ENCODE data around the gene MTRR. TPM values are rescaled to one million over a fixed set of nuclear protein-coding genes. Genes with fewer than 3 reads are reported as not detected.
A peak's percentile ranks its signal among the peaks of the same experiment; 100 is the strongest.

Gene MTRR
- total and polyA plus RNA-seq, 12 donors: 11.8 to 39.6 (median 29.4) TPM

DNA sequence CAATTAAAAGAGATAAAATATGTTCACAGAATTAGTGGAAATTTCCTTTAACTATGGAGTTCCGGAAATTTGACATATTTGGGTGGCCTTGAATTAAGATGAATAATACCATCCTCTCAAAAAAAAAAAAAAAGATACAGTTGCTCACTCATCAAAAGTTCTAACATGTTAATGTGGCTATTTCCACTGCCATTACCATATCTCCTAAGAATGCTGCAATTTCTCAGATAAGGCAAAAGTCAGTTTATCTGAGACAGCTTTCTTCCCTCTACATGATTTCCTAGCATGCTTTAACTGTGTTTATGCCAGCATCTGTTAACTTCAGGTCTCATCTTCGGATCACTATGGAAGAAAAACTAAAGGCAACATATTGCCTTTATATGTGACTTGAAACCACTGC is 2.8 kb upstream of the MTRR start:
- intact Hi-C loops (cut with DNase I): no loop called here
- H3K36me3 ChIP-seq: peaks cover 0 to 55% (median 14%) of the 10 kb centered on the region in 9 donors

DNA sequence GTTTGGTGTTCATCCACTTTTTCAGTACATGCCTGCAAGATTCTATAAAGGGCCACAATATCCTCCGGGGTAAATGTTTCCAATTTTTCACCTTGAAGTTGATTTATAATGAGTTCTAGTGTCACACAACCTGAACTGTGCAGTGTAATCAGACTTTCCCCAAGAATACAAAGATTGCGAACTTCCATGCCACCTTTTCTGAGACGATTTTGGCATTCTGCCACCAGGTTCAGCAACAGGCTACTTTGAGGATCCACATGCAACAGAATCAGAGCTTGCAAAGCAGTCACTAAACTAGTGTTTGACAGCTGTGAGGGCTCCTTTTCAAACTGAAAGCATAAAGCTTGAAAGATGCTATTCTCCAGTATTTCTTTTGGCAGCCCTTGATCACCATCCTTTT is 1.7 kb upstream of the MTRR start:
- Histone ChIP-seq H3K27ac (no peak overlapping the region), H3K4me3 (no peak overlapping the region)
- intact Hi-C loops (cut with DNase I): no loop called here

More for the DNA sequence above, 2.8 kb upstream of the MTRR start:
- no peaks in the 10 kb centered on the region for H3K9me3 ChIP-seq
- H3K27ac ChIP-seq: no peak overlapping the region
- no peaks in the 10 kb centered on the region for H3K27me3 ChIP-seq
- H3K4me3 ChIP-seq: no peak overlapping the region
- H3K4me1 ChIP-seq: peaks cover 2 to 38% (median 28%) of the 10 kb centered on the region in 9 donors
- no peak for DNase-seq
- TF ChIP-seq, protein P1, sequence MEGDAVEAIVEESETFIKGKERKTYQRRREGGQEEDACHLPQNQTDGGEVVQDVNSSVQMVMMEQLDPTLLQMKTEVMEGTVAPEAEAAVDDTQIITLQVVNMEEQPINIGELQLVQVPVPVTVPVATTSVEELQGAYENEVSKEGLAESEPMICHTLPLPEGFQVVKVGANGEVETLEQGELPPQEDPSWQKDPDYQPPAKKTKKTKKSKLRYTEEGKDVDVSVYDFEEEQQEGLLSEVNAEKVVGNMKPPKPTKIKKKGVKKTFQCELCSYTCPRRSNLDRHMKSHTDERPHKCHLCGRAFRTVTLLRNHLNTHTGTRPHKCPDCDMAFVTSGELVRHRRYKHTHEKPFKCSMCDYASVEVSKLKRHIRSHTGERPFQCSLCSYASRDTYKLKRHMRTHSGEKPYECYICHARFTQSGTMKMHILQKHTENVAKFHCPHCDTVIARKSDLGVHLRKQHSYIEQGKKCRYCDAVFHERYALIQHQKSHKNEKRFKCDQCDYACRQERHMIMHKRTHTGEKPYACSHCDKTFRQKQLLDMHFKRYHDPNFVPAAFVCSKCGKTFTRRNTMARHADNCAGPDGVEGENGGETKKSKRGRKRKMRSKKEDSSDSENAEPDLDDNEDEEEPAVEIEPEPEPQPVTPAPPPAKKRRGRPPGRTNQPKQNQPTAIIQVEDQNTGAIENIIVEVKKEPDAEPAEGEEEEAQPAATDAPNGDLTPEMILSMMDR (IDR thresholded peaks at IDR 0.05): no peak
- ATAC-seq: no peak
- WGBS, 2 donors: 87 to 90% methylated on average over 2 of the region's 2 CpGs

DNA sequence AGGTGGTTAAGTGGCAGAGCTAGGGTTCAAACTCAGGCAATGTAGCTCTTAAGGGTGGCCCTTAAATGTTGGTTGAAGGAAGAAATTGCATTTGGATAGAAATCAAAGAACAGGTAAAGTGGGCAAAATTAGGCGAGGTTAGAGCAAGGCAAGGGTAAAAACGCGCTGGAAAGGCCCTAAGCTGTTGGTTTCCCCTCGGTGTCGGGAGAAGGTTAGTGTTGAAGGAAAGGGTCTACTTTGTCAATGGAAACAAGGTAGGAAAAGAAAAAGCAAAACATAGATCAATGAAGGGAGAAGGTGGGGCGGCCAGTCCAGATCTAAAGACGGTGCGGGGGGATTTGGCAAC is 548 bp upstream of the MTRR start:
- Histone ChIP-seq H3K27me3 (no peaks in the 10 kb centered on the region), H3K4me3 (peak overlapping the region; percentile 63 to 99 (median 97)), H3K36me3 (peaks cover 0 to 53% (median 5%) of the 10 kb centered on the region in 9 donors), H3K27ac (peak overlapping the region in 9 of 10 donors; percentile 74 to 94 (median 86)), H3K9me3 (no peaks in the 10 kb centered on the region), H3K4me1 (peaks cover 2 to 54% (median 36%) of the 10 kb centered on the region in 9 donors)
- ATAC-seq: peak in 3 of 8 donors; percentile 3 to 12 (median 8)
- intact Hi-C loops (cut with DNase I): no loop called here
- TF ChIP-seq, protein P1 (IDR thresholded peaks at IDR 0.05): no peak
- DNase-seq: no peak
- 0 to 1% methylated on average over 8 of the region's 8 CpGs for WGBS, 2 donors

More for the DNA sequence above, 1.7 kb upstream of the MTRR start:
- TF ChIP-seq, protein P1 (IDR thresholded peaks at IDR 0.05): no peak
- ATAC-seq: no peak
- peaks cover 0 to 54% (median 7%) of the 10 kb centered on the region in 9 donors for H3K36me3 ChIP-seq
- 69 to 70% methylated on average over 3 of the region's 3 CpGs for WGBS, 2 donors
- H3K9me3 ChIP-seq: no peaks in the 10 kb centered on the region
- H3K4me1 ChIP-seq: peaks cover 2 to 49% (median 29%) of the 10 kb centered on the region in 9 donors
- no peak for DNase-seq
- H3K27me3 ChIP-seq: no peaks in the 10 kb centered on the region

DNA sequence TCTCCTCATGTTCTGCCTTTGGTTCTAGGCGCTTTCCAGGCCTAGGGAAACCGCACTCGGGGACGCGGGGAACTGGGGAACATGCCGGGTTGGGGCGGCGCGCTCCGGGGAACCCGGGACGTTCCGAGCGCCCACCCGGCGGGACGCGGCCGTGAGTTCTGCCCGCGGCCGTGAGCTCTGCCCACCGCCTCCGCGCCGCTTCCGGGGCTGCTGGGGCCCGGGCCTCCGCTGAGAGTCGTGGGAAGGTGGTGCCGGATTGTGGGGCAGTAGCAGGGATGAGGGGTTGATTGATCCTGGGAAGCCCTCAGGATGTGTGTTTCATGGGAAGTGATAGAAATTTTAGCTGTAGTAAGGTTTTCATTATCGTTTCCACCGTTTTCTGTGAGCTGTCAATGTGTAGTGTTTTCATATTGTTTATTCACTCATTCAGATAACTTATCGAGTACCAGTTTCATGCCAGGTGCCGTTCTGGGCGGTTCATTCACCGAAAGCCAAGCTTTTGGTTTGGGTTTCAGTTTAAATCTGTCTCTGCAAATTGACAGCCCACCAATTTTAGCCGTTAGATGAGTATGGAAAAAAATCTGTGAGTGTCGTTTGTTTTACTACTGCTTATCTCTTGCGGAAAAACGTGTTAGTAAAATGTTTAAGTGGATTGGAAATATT is 657 bp downstream of the MTRR start:
- intact Hi-C loops (cut with DNase I): no loop called here
- TF ChIP-seq, protein P1 (IDR thresholded peaks at IDR 0.05): no peak
- DNase-seq (peak; percentile 7 to 23), ATAC-seq (peak; percentile 28 to 81 (median 53))
- Histone ChIP-seq H3K36me3 (peaks cover 0 to 54% (median 4%) of the 10 kb centered on the region in 9 donors), H3K4me1 (peaks cover 2 to 54% (median 36%) of the 10 kb centered on the region in 9 donors), H3K9me3 (no peaks in the 10 kb centered on the region), H3K27me3 (no peaks in the 10 kb centered on the region), H3K27ac (peak overlapping the region; percentile 17 to 94 (median 85)), H3K4me3 (peak overlapping the region; percentile 63 to 99 (median 97))
- 1% methylated on average over 41 of the region's 41 CpGs for WGBS, 2 donors
